ENCODE measurements around the gene CABP5. TPM values are rescaled to one million over a fixed set of nuclear protein-coding genes. Genes with fewer than 3 reads are reported as not detected.

Gene CABP5
- total RNA-seq, 1 experiment from 2014 or later: not detected

- no peak for TF ChIP-seq CTCF (conservative IDR thresholded peaks at IDR 0.05; ENCODE audit: low read depth, low read length)
- no peak for TF ChIP-seq EZH2phosphoT487 (IDR thresholded peaks at IDR 0.05; ENCODE audit: borderline replicate concordance, low read length)
- no peak for TF ChIP-seq EZH2 (IDR thresholded peaks at IDR 0.05; ENCODE audit: low read length, unreplicated experiment)
- H3K4me1 ChIP-seq (ENCODE audit: insufficient read depth, low read length): no peaks in the 10 kb centered on the region
- no peaks in the 10 kb centered on the region for H4K20me1 ChIP-seq (ENCODE audit: low read length)
- no peak for DNase-seq
- no peak overlapping the region for H3K27ac ChIP-seq (ENCODE audit: low read length)
- no peaks in the 10 kb centered on the region for H3F3A ChIP-seq (ENCODE audit: low read length, unreplicated experiment)
- H3K9ac ChIP-seq (ENCODE audit: low read length): no peak overlapping the region
- POLR2A ChIA-PET (ENCODE audit: unreplicated experiment): no interaction called here
- no TSS peak for BruUV-seq (replicated peaks)
- H3K4me2 ChIP-seq (ENCODE audit: low read length): no peak overlapping the region
- no peaks in the 10 kb centered on the region for H3K9me3 ChIP-seq (ENCODE audit: low read length)
- intact Hi-C loops (cut with micrococcal nuclease): no loop called here
- no peaks in the 10 kb centered on the region for H3K36me3 ChIP-seq (ENCODE audit: low read depth, low read length)
- peaks cover 6% of the 10 kb centered on the region for H3K27me3 ChIP-seq (ENCODE audit: low read length)
- H2AFZ ChIP-seq (ENCODE audit: low read length): no peak overlapping the region
- no peak for ATAC-seq
- CTCF ChIA-PET: no interaction called here
- no peak overlapping the region for H3K4me3 ChIP-seq (ENCODE audit: low read length)
- H3K79me2 ChIP-seq (ENCODE audit: low read length): no peaks in the 10 kb centered on the region
- no peaks in the 10 kb centered on the region for H3K9me2 ChIP-seq (replicated peaks; ENCODE audit: low read length)
Observed at GRCh38 chr19:48010932-48011758, 32.7 kb downstream of the CABP5 start.

- H3K4me3 ChIP-seq (ENCODE audit: low read length): no peak overlapping the region
- H3K79me2 ChIP-seq (ENCODE audit: low read length): no peaks in the 10 kb centered on the region
- H3K36me3 ChIP-seq (ENCODE audit: low read depth, low read length): no peaks in the 10 kb centered on the region
- no peaks in the 10 kb centered on the region for H3F3A ChIP-seq (ENCODE audit: low read length, unreplicated experiment)
- no TSS peak for BruUV-seq (replicated peaks)
- no peaks in the 10 kb centered on the region for H3K27me3 ChIP-seq (ENCODE audit: low read length)
- 0 out of 2 replicates have a peak overlapping the region, but pooled peaks have one; percentile 34 for H2AFZ ChIP-seq (ENCODE audit: low read length)
- H3K9me3 ChIP-seq (ENCODE audit: low read length): no peaks in the 10 kb centered on the region
- peak; percentile 51 for TF ChIP-seq CTCF (conservative IDR thresholded peaks at IDR 0.05; ENCODE audit: low read depth, low read length)
- TF ChIP-seq EZH2phosphoT487 (IDR thresholded peaks at IDR 0.05; ENCODE audit: borderline replicate concordance, low read length): no peak
- no peak overlapping the region for H3K9ac ChIP-seq (ENCODE audit: low read length)
- H3K27ac ChIP-seq (ENCODE audit: low read length): no peak overlapping the region
- ChIA-PET POLR2A (ENCODE audit: unreplicated experiment) (no interaction called here), CTCF (no interaction called here)
- no peaks in the 10 kb centered on the region for H3K4me1 ChIP-seq (ENCODE audit: insufficient read depth, low read length)
- no peak for DNase-seq
- no peak overlapping the region for H3K4me2 ChIP-seq (ENCODE audit: low read length)
- no peaks in the 10 kb centered on the region for H4K20me1 ChIP-seq (ENCODE audit: low read length)
- ATAC-seq: no peak
- no peaks in the 10 kb centered on the region for H3K9me2 ChIP-seq (replicated peaks; ENCODE audit: low read length)
- intact Hi-C loops (cut with micrococcal nuclease): no loop called here
Observed at GRCh38 chr19:48006762-48007161, 37.1 kb downstream of the CABP5 start.

- ChIA-PET POLR2A (ENCODE audit: unreplicated experiment) (no interaction called here), CTCF (no interaction called here)
- no peak overlapping the region for H3K4me3 ChIP-seq (ENCODE audit: low read length)
- no peak overlapping the region for H2AFZ ChIP-seq (ENCODE audit: low read length)
- H3K9me3 ChIP-seq (ENCODE audit: low read length): no peaks in the 10 kb centered on the region
- no peak for DNase-seq
- H3K9ac ChIP-seq (ENCODE audit: low read length): no peak overlapping the region
- no peaks in the 10 kb centered on the region for H3K4me1 ChIP-seq (ENCODE audit: insufficient read depth, low read length)
- H4K20me1 ChIP-seq (ENCODE audit: low read length): no peaks in the 10 kb centered on the region
- ATAC-seq: no peak
- no peak overlapping the region for H3K4me2 ChIP-seq (ENCODE audit: low read length)
- no TSS peak for BruUV-seq (replicated peaks)
- H3K79me2 ChIP-seq (ENCODE audit: low read length): no peaks in the 10 kb centered on the region
- H3K27ac ChIP-seq (ENCODE audit: low read length): no peak overlapping the region
- H3K27me3 ChIP-seq (ENCODE audit: low read length): no peaks in the 10 kb centered on the region
- no peaks in the 10 kb centered on the region for H3K36me3 ChIP-seq (ENCODE audit: low read depth, low read length)
- TF ChIP-seq EZH2 (IDR thresholded peaks at IDR 0.05; ENCODE audit: low read length, unreplicated experiment): no peak
- TF ChIP-seq CTCF (conservative IDR thresholded peaks at IDR 0.05; ENCODE audit: low read depth, low read length): no peak
- no peak for TF ChIP-seq EZH2phosphoT487 (IDR thresholded peaks at IDR 0.05; ENCODE audit: borderline replicate concordance, low read length)
- no peaks in the 10 kb centered on the region for H3K9me2 ChIP-seq (replicated peaks; ENCODE audit: low read length)
- no peaks in the 10 kb centered on the region for H3F3A ChIP-seq (ENCODE audit: low read length, unreplicated experiment)
- intact Hi-C loops (cut with micrococcal nuclease): no loop called here
Observed at GRCh38 chr19:48004236-48004635, 39.6 kb downstream of the CABP5 start.
